ENCODE measurements around the gene CREBRF. TPM values are rescaled to one million over a fixed set of nuclear protein-coding genes. Genes with fewer than 3 reads are reported as not detected.

Gene CREBRF
- total and polyA plus RNA-seq, 9 of the 15 experiments (the other 6 are each of a cell fraction or from before 2014, with no cell fraction given), result 1.1 to 4.9 (median 2.9) TPM

DNA sequence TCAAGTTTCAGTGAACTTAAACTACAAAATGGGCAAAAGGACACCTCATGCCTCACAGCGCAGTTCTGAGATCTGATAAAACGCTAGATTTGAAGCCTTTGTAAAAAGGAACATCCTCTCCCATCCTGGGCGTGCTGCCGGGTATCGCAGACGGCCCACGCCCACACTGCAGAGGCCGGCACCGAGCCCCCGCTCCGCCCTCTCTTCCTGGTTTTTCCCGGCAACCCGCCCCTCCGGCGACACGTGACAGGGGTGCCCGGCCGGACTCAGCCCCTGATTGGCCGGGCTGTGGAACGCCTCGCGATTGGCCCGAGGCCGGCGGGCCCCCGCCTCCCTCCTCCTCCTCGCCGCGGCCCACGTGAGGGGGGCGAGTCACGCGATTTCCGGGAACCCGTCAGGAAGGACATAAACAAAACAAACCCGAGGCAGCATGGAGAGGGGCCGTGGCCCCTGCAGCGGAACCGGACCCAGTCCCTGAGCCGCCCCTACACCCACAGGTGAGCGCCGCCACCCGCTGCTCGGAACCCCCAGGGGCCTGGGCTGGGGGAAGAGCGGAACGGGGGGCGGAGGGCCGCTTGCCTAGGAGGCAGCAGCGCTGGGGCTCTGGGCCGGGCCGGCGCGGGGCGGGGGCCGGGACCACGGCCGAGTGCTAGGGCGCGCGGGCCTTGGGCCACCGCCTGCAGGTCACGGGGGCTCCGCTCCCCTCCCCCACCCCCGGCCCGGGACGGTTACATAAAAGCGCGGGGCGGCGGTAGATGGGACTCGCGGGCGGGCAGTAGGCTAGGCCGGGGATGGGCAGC, at the start of gene CREBRF (continued):
- TF ChIP-seq ZKSCAN1 (IDR thresholded peaks at IDR 0.05; ENCODE audit: low read depth, low read length), result 0 out of 2 replicates have a peak, but pooled peaks have one; percentile 16
- no peak for TF ChIP-seq MCM7 (IDR thresholded peaks at IDR 0.05)
- no peak for TF ChIP-seq ZNF124 (CRISPR knock-in tag; IDR thresholded peaks at IDR 0.05)
- TF ChIP-seq MTF1 (CRISPR knock-in tag; IDR thresholded peaks at IDR 0.05; ENCODE audit: borderline replicate concordance), result no peak
- peak; percentile 52 for TF ChIP-seq POLR2B (IDR thresholded peaks at IDR 0.05; ENCODE audit: low read depth, partially characterized antibody)
- TF ChIP-seq E2F3 (CRISPR knock-in tag; IDR thresholded peaks at IDR 0.05), result no peak
- TF ChIP-seq, protein P1, sequence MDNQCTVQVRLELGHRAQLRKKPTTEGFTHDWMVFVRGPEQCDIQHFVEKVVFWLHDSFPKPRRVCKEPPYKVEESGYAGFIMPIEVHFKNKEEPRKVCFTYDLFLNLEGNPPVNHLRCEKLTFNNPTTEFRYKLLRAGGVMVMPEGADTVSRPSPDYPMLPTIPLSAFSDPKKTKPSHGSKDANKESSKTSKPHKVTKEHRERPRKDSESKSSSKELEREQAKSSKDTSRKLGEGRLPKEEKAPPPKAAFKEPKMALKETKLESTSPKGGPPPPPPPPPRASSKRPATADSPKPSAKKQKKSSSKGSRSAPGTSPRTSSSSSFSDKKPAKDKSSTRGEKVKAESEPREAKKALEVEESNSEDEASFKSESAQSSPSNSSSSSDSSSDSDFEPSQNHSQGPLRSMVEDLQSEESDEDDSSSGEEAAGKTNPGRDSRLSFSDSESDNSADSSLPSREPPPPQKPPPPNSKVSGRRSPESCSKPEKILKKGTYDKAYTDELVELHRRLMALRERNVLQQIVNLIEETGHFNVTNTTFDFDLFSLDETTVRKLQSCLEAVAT (IDR thresholded peaks at IDR 0.05), result no peak
- TF ChIP-seq, protein P2, sequence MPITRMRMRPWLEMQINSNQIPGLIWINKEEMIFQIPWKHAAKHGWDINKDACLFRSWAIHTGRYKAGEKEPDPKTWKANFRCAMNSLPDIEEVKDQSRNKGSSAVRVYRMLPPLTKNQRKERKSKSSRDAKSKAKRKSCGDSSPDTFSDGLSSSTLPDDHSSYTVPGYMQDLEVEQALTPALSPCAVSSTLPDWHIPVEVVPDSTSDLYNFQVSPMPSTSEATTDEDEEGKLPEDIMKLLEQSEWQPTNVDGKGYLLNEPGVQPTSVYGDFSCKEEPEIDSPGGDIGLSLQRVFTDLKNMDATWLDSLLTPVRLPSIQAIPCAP (CRISPR knock-in tag; IDR thresholded peaks at IDR 0.05; ENCODE audit: borderline replicate concordance), result no peak
- peak; percentile 61; the same call in 1 of the 2 replicates for TF ChIP-seq ZNF12 (CRISPR knock-in tag; IDR thresholded peaks at IDR 0.05)
- TF ChIP-seq SP2 (IDR thresholded peaks at IDR 0.05; ENCODE audit: extremely low read depth, low read depth, low read length, poor library complexity, severe bottlenecking), result peak; percentile 29
- TF ChIP-seq MXI1 (IDR thresholded peaks at IDR 0.05; ENCODE audit: low read depth, low read length), result peak; percentile 93
- no peak for TF ChIP-seq ZC3H4 (CRISPR knock-in tag; IDR thresholded peaks at IDR 0.05; ENCODE audit: borderline replicate concordance)
- no peak for TF ChIP-seq NFIC (IDR thresholded peaks at IDR 0.05)
- TF ChIP-seq PCBP2 (IDR thresholded peaks at IDR 0.05; ENCODE audit: low read depth, low read length, poor library complexity, severe bottlenecking), result no peak
- TF ChIP-seq SRSF7 (optimal IDR thresholded peaks at IDR 0.05; ENCODE audit: low read depth, low read length), result no peak
- TF ChIP-seq ZNF175 (CRISPR knock-in tag; IDR thresholded peaks at IDR 0.05; ENCODE audit: low read depth), result 0 out of 2 replicates have a peak, but pooled peaks have one; percentile 61
- TF ChIP-seq LEF1 (IDR thresholded peaks at IDR 0.05), result no peak; the same call in 1 of the 2 replicates
